WTC11 (cell line): ENCODE results near the gene GIPC3. TPM values are rescaled to one million over a fixed set of nuclear protein-coding genes. Genes with fewer than 3 reads are reported as not detected.

ENCODE experiments used
- CREM ChIP-seq: sonication (generic); formaldehyde crosslinking; IDR thresholded peaks from 2 replicates; pipeline ENCODE4 v1.8.1; 2022; ENCODE audit warnings: mild to moderate bottlenecking, missing genetic modification reagents, moderate library complexity
- ELF4 ChIP-seq: sonication (generic); formaldehyde crosslinking; IDR thresholded peaks from 2 replicates; pipeline ENCODE4 v1.8.1; 2022; ENCODE audit warnings: low read depth, mild to moderate bottlenecking, moderate library complexity, missing genetic modification reagents
- FOXP1 ChIP-seq: sonication (generic); formaldehyde crosslinking; IDR thresholded peaks from 2 replicates; pipeline ENCODE4 v1.8.0; 2022; ENCODE audit warnings: missing genetic modification reagents, mild to moderate bottlenecking, moderate library complexity, borderline replicate concordance
- GTF2I ChIP-seq: fragments of 250-450 bp; sonication (Bioruptor Pico); conservative IDR thresholded peaks from 2 replicates; pipeline ENCODE4 v1.4.0; 2021; ENCODE audit warnings: mild to moderate bottlenecking
- NFYB ChIP-seq: sonication (generic); formaldehyde crosslinking; conservative IDR thresholded peaks from 2 replicates; pipeline ENCODE4 v1.8.0; 2022; ENCODE audit warnings: low read depth, missing genetic modification reagents
- SP1 ChIP-seq: sonication (generic); formaldehyde crosslinking; conservative IDR thresholded peaks from 2 replicates; pipeline ENCODE4 v1.8.1; 2022; ENCODE audit warnings: missing genetic modification reagents
- TEAD4 ChIP-seq: sonication (generic); formaldehyde crosslinking; IDR thresholded peaks from 2 replicates; pipeline ENCODE4 v1.8.0; 2022; ENCODE audit warnings: mild to moderate bottlenecking, missing genetic modification reagents
- ZNF232 ChIP-seq: sonication (generic); formaldehyde crosslinking; IDR thresholded peaks from 2 replicates; pipeline ENCODE4 v1.8.0; 2022; ENCODE audit warnings: mild to moderate bottlenecking, missing genetic modification reagents
- total RNA-seq: library from RNA; stranded (reverse); gene quantifications from 3 replicates; pipeline ENCODE4 v1.2.3, GENCODE V29; 2021
- TF ChIP-seq, protein P1 (sequence below): fragments of 250-450 bp; sonication (Bioruptor Pico); IDR thresholded peaks from 2 replicates; pipeline ENCODE4 v1.9.0; 2021; ENCODE audit warnings: mild to moderate bottlenecking, borderline replicate concordance
- TF ChIP-seq, protein P2 (sequence below): sonication (generic); formaldehyde crosslinking; IDR thresholded peaks from 2 replicates; pipeline ENCODE4 v1.8.0; 2022; ENCODE audit warnings: missing genetic modification reagents
- TF ChIP-seq, protein P3 (sequence below): sonication (generic); formaldehyde crosslinking; IDR thresholded peaks from 2 replicates; pipeline ENCODE4 v1.8.0; 2023; ENCODE audit warnings: missing genetic modification reagents
- TF ChIP-seq, protein P4 (sequence below): sonication (generic); formaldehyde crosslinking; IDR thresholded peaks from 2 replicates; pipeline ENCODE4 v1.8.1; 2023; ENCODE audit warnings: mild to moderate bottlenecking, missing genetic modification reagents, moderate library complexity
- TF ChIP-seq, protein P5 (sequence below): sonication (generic); formaldehyde crosslinking; IDR thresholded peaks from 2 replicates; pipeline ENCODE4 v1.8.0; 2022; ENCODE audit warnings: mild to moderate bottlenecking, missing genetic modification reagents
- TF ChIP-seq, protein P6 (sequence below): sonication (generic); formaldehyde crosslinking; IDR thresholded peaks from 2 replicates; pipeline ENCODE4 v1.8.0; 2022; ENCODE audit warnings: mild to moderate bottlenecking, missing genetic modification reagents
- TF ChIP-seq, protein P7 (sequence below): sonication (generic); formaldehyde crosslinking; IDR thresholded peaks from 2 replicates; pipeline ENCODE4 v1.8.1; 2023; ENCODE audit warnings: mild to moderate bottlenecking, moderate library complexity, missing genetic modification reagents
- TF ChIP-seq, protein P8 (sequence below): sonication (generic); formaldehyde crosslinking; IDR thresholded peaks from 2 replicates; pipeline ENCODE4 v1.8.1; 2022; ENCODE audit warnings: low read depth, mild to moderate bottlenecking, moderate library complexity, missing genetic modification reagents, borderline replicate concordance
- TF ChIP-seq, protein P9 (sequence below): fragments of 250-450 bp; sonication (Bioruptor Pico); IDR thresholded peaks from 2 replicates; pipeline ENCODE4 v1.9.0; 2021; ENCODE audit warnings: moderate library complexity, mild to moderate bottlenecking, inconsistent platforms, borderline replicate concordance
- TF ChIP-seq, protein P10 (sequence below): sonication (generic); formaldehyde crosslinking; conservative IDR thresholded peaks from 2 replicates; pipeline ENCODE4 v1.8.1; 2022; ENCODE audit warnings: mild to moderate bottlenecking, missing genetic modification reagents

The GIPC3 gene
- total RNA-seq, 1 experiment from 2014 or later, result 1.0 TPM

DNA sequence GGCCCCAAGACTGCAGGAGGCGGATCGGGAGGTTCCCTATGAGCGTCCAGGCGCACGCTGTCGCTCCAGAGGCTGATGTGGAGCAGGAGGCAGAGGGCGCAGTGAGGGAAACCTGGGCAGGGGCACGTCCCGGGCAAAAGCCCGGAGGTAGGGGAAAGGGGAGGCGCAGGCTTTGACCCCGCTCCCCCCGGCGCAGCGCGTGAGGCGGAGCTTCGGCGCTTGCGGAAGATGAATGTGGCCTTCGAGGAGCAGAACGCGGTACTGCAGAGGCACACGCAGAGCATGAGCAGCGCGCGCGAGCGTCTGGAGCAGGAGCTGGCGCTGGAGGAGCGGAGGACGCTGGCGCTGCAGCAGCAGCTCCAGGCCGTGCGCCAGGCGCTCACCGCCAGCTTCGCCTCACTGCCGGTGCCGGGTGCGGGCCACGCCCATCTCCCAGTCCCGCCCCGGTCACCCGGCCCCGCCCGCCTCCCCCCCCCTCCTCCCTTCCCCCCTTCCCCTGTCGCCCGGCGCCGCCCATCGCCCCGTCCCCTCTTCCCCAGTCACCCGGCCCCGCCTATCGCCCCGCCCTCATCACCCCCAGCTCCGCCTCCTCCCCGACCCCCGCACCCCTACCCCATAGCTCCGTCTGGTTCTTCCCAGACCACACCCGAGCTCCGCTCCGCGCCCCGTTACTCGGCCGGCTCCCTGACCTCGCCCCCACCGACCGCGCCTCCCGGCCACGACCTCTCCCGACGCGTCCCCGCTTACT is 8.4 kb upstream of the GIPC3 start (continued):
- TF ChIP-seq, protein P1, sequence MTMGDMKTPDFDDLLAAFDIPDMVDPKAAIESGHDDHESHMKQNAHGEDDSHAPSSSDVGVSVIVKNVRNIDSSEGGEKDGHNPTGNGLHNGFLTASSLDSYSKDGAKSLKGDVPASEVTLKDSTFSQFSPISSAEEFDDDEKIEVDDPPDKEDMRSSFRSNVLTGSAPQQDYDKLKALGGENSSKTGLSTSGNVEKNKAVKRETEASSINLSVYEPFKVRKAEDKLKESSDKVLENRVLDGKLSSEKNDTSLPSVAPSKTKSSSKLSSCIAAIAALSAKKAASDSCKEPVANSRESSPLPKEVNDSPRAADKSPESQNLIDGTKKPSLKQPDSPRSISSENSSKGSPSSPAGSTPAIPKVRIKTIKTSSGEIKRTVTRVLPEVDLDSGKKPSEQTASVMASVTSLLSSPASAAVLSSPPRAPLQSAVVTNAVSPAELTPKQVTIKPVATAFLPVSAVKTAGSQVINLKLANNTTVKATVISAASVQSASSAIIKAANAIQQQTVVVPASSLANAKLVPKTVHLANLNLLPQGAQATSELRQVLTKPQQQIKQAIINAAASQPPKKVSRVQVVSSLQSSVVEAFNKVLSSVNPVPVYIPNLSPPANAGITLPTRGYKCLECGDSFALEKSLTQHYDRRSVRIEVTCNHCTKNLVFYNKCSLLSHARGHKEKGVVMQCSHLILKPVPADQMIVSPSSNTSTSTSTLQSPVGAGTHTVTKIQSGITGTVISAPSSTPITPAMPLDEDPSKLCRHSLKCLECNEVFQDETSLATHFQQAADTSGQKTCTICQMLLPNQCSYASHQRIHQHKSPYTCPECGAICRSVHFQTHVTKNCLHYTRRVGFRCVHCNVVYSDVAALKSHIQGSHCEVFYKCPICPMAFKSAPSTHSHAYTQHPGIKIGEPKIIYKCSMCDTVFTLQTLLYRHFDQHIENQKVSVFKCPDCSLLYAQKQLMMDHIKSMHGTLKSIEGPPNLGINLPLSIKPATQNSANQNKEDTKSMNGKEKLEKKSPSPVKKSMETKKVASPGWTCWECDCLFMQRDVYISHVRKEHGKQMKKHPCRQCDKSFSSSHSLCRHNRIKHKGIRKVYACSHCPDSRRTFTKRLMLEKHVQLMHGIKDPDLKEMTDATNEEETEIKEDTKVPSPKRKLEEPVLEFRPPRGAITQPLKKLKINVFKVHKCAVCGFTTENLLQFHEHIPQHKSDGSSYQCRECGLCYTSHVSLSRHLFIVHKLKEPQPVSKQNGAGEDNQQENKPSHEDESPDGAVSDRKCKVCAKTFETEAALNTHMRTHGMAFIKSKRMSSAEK (CRISPR knock-in tag), result 0 out of 2 replicates have a peak, but pooled peaks have one; percentile 24
- TF ChIP-seq NFYB (no peak), CREM (no peak), ELF4 (no peak), FOXP1 (CRISPR knock-in tag) (peak; percentile 68; the same call in 1 of the 2 replicates), SP1 (CRISPR knock-in tag) (peak; percentile 66), TEAD4 (CRISPR knock-in tag) (no peak), GTF2I (CRISPR knock-in tag) (no peak), ZNF232 (CRISPR knock-in tag) (no peak)
- TF ChIP-seq, protein P2, sequence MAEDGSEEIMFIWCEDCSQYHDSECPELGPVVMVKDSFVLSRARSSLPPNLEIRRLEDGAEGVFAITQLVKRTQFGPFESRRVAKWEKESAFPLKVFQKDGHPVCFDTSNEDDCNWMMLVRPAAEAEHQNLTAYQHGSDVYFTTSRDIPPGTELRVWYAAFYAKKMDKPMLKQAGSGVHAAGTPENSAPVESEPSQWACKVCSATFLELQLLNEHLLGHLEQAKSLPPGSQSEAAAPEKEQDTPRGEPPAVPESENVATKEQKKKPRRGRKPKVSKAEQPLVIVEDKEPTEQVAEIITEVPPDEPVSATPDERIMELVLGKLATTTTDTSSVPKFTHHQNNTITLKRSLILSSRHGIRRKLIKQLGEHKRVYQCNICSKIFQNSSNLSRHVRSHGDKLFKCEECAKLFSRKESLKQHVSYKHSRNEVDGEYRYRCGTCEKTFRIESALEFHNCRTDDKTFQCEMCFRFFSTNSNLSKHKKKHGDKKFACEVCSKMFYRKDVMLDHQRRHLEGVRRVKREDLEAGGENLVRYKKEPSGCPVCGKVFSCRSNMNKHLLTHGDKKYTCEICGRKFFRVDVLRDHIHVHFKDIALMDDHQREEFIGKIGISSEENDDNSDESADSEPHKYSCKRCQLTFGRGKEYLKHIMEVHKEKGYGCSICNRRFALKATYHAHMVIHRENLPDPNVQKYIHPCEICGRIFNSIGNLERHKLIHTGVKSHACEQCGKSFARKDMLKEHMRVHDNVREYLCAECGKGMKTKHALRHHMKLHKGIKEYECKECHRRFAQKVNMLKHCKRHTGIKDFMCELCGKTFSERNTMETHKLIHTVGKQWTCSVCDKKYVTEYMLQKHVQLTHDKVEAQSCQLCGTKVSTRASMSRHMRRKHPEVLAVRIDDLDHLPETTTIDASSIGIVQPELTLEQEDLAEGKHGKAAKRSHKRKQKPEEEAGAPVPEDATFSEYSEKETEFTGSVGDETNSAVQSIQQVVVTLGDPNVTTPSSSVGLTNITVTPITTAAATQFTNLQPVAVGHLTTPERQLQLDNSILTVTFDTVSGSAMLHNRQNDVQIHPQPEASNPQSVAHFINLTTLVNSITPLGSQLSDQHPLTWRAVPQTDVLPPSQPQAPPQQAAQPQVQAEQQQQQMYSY, result peak; percentile 92
- TF ChIP-seq, protein P3, sequence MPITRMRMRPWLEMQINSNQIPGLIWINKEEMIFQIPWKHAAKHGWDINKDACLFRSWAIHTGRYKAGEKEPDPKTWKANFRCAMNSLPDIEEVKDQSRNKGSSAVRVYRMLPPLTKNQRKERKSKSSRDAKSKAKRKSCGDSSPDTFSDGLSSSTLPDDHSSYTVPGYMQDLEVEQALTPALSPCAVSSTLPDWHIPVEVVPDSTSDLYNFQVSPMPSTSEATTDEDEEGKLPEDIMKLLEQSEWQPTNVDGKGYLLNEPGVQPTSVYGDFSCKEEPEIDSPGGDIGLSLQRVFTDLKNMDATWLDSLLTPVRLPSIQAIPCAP, result no peak
- TF ChIP-seq, protein P4, sequence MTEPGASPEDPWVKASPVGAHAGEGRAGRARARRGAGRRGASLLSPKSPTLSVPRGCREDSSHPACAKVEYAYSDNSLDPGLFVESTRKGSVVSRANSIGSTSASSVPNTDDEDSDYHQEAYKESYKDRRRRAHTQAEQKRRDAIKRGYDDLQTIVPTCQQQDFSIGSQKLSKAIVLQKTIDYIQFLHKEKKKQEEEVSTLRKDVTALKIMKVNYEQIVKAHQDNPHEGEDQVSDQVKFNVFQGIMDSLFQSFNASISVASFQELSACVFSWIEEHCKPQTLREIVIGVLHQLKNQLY (CRISPR knock-in tag), result 0 out of 2 replicates have a peak, but pooled peaks have one; percentile 50
- TF ChIP-seq, protein P5, sequence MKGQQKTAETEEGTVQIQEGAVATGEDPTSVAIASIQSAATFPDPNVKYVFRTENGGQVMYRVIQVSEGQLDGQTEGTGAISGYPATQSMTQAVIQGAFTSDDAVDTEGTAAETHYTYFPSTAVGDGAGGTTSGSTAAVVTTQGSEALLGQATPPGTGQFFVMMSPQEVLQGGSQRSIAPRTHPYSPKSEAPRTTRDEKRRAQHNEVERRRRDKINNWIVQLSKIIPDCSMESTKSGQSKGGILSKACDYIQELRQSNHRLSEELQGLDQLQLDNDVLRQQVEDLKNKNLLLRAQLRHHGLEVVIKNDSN (CRISPR knock-in tag), result peak; percentile 26; the same call in 1 of the 2 replicates
- TF ChIP-seq, protein P6, sequence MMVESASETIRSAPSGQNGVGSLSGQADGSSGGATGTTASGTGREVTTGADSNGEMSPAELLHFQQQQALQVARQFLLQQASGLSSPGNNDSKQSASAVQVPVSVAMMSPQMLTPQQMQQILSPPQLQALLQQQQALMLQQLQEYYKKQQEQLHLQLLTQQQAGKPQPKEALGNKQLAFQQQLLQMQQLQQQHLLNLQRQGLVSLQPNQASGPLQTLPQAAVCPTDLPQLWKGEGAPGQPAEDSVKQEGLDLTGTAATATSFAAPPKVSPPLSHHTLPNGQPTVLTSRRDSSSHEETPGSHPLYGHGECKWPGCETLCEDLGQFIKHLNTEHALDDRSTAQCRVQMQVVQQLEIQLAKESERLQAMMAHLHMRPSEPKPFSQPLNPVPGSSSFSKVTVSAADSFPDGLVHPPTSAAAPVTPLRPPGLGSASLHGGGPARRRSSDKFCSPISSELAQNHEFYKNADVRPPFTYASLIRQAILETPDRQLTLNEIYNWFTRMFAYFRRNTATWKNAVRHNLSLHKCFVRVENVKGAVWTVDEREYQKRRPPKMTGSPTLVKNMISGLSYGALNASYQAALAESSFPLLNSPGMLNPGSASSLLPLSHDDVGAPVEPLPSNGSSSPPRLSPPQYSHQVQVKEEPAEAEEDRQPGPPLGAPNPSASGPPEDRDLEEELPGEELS (CRISPR knock-in tag), result peak; percentile 64; the same call in 1 of the 2 replicates
- TF ChIP-seq, protein P7, sequence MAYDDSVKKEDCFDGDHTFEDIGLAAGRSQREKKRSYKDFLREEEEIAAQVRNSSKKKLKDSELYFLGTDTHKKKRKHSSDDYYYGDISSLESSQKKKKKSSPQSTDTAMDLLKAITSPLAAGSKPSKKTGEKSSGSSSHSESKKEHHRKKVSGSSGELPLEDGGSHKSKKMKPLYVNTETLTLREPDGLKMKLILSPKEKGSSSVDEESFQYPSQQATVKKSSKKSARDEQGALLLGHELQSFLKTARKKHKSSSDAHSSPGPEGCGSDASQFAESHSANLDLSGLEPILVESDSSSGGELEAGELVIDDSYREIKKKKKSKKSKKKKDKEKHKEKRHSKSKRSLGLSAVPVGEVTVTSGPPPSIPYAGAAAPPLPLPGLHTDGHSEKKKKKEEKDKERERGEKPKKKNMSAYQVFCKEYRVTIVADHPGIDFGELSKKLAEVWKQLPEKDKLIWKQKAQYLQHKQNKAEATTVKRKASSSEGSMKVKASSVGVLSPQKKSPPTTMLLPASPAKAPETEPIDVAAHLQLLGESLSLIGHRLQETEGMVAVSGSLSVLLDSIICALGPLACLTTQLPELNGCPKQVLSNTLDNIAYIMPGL (CRISPR knock-in tag), result 0 out of 2 replicates have a peak, but pooled peaks have one; percentile 52
- TF ChIP-seq, protein P8, sequence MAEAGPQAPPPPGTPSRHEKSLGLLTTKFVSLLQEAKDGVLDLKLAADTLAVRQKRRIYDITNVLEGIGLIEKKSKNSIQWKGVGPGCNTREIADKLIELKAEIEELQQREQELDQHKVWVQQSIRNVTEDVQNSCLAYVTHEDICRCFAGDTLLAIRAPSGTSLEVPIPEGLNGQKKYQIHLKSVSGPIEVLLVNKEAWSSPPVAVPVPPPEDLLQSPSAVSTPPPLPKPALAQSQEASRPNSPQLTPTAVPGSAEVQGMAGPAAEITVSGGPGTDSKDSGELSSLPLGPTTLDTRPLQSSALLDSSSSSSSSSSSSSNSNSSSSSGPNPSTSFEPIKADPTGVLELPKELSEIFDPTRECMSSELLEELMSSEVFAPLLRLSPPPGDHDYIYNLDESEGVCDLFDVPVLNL (CRISPR knock-in tag), result 0 out of 2 replicates have a peak, but pooled peaks have one; percentile 5
- TF ChIP-seq, protein P9, sequence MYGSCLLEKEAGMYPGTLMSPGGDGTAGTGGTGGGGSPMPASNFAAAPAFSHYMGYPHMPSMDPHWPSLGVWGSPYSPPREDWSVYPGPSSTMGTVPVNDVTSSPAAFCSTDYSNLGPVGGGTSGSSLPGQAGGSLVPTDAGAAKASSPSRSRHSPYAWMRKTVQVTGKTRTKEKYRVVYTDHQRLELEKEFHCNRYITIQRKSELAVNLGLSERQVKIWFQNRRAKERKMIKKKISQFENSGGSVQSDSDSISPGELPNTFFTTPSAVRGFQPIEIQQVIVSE (CRISPR knock-in tag), result no peak
- TF ChIP-seq, protein P10, sequence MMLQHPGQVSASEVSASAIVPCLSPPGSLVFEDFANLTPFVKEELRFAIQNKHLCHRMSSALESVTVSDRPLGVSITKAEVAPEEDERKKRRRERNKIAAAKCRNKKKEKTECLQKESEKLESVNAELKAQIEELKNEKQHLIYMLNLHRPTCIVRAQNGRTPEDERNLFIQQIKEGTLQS (CRISPR knock-in tag), result no peak
